ENCODE results near the gene STAT6.

GRCh38 chr12:57134949-57135348 is 23.8 kb upstream of the STAT6 start:
- TF ChIP-seq EZH2 (IDR thresholded peaks at IDR 0.05), result no peak
- TF ChIP-seq CTCF (IDR thresholded peaks at IDR 0.05), result no peak

Data from neural progenitor cell (in vitro differentiated cells).